RWPE2 (cell line): ENCODE data around the gene CCDC106.

Source experiments
- ATAC-seq: fragments of 200-7000 bp; cut with Tn5 transposase; 3 replicates; pipeline ENCODE4 v1.9.1; 2021; ENCODE audit warnings: low read depth
- DNase-seq: peaks from one replicate; pipeline ENCODE4 v3.0.0-alpha.2; 2020; ENCODE audit warnings: low spot score
- H3K27ac ChIP-seq: fragments of 450-650 bp; 2 replicates; pipeline ENCODE4 v1.5.1; 2017; ENCODE audit warnings: mild to moderate bottlenecking; ENCODE audit not compliant: poor library complexity, severe bottlenecking
- H3K27me3 ChIP-seq: fragments of 250-450 bp; sonication (Bioruptor Pico); 2 replicates; pipeline ENCODE4 v1.5.1; 2021; ENCODE audit warnings: mild to moderate bottlenecking, moderate library complexity; ENCODE audit not compliant: insufficient read depth, poor library complexity, severe bottlenecking
- H3K36me3 ChIP-seq: fragments of 250-450 bp; sonication (Bioruptor Pico); 2 replicates; pipeline ENCODE4 v1.5.1; 2020; ENCODE audit warnings: low read depth, mild to moderate bottlenecking, moderate library complexity
- H3K4me1 ChIP-seq: fragments of 250-450 bp; sonication (Bioruptor Pico); 2 replicates; pipeline ENCODE4 v1.5.1; 2021; ENCODE audit warnings: mild to moderate bottlenecking, moderate library complexity; ENCODE audit not compliant: insufficient read depth, poor library complexity, severe bottlenecking
- H3K4me3 ChIP-seq: fragments of 250-450 bp; sonication (Bioruptor Pico); 2 replicates; pipeline ENCODE4 v1.5.1; 2021; ENCODE audit warnings: mild to moderate bottlenecking, moderate library complexity; ENCODE audit not compliant: severe bottlenecking
- H3K9me3 ChIP-seq: fragments of 250-450 bp; sonication (Bioruptor Pico); 2 replicates; pipeline ENCODE4 v1.5.1; 2021; ENCODE audit warnings: mild to moderate bottlenecking, moderate library complexity; ENCODE audit not compliant: severe bottlenecking
- CTCF ChIP-seq: fragments of 450-650 bp; IDR thresholded peaks from one replicate; pipeline ENCODE4 v1.5.1; 2017; ENCODE audit warnings: mild to moderate bottlenecking, moderate library complexity; ENCODE audit not compliant: poor library complexity, severe bottlenecking

Gene CCDC106

GRCh38 chr19:55635334-55635717 lies 12.7 kb upstream of the CCDC106 start:
- H3K27me3 ChIP-seq = no peaks in the 10 kb centered on the region
- H3K4me1 ChIP-seq = peaks cover 5% of the 10 kb centered on the region
- TF ChIP-seq CTCF = no peak
- H3K27ac ChIP-seq = peak overlapping the region; percentile 39
- 0 out of 2 replicates have a peak, but pooled peaks cover 3% of the 10 kb centered on the region for H3K36me3 ChIP-seq
- ATAC-seq = no peak
- H3K4me3 ChIP-seq = peak overlapping the region; percentile 92
- H3K9me3 ChIP-seq = no peaks in the 10 kb centered on the region
- no peak for DNase-seq

- H3K9me3 ChIP-seq = no peaks in the 10 kb centered on the region
- no peak for ATAC-seq
- peaks cover 5% of the 10 kb centered on the region for H3K4me1 ChIP-seq
- H3K27me3 ChIP-seq = no peaks in the 10 kb centered on the region
- DNase-seq = no peak
- no peak overlapping the region for H3K27ac ChIP-seq
- H3K36me3 ChIP-seq = 0 out of 2 replicates have a peak, but pooled peaks cover 3% of the 10 kb centered on the region
- H3K4me3 ChIP-seq = peak overlapping the region; percentile 92
- no peak for TF ChIP-seq CTCF
These were observed 12.1 kb upstream of the CCDC106 start for GRCh38 chr19:55635856-55636440.

GRCh38 chr19:55636723-55637122 lies 11.3 kb upstream of the CCDC106 start:
- TF ChIP-seq CTCF = no peak
- ATAC-seq (no peak), DNase-seq (no peak)
- no peak overlapping the region for H3K4me3 ChIP-seq
- peaks cover 5% of the 10 kb centered on the region for H3K4me1 ChIP-seq
- 0 out of 2 replicates have a peak, but pooled peaks cover 3% of the 10 kb centered on the region for H3K36me3 ChIP-seq
- H3K27me3 ChIP-seq = no peaks in the 10 kb centered on the region
- no peaks in the 10 kb centered on the region for H3K9me3 ChIP-seq
- no peak overlapping the region for H3K27ac ChIP-seq

- no peak overlapping the region for H3K4me3 ChIP-seq
- H3K9me3 ChIP-seq = no peaks in the 10 kb centered on the region
- TF ChIP-seq CTCF = no peak
- DNase-seq (no peak), ATAC-seq (no peak)
- 0 out of 2 replicates have a peak, but pooled peaks cover 3% of the 10 kb centered on the region for H3K36me3 ChIP-seq
- H3K27ac ChIP-seq = no peak overlapping the region
- no peaks in the 10 kb centered on the region for H3K27me3 ChIP-seq
- H3K4me1 ChIP-seq = peaks cover 5% of the 10 kb centered on the region
These were observed 10.5 kb upstream of the CCDC106 start for GRCh38 chr19:55637534-55637933.

GRCh38 chr19:55638864-55639359 lies 9.1 kb upstream of the CCDC106 start:
- DNase-seq (no peak), ATAC-seq (no peak)
- peak; percentile 52 for TF ChIP-seq CTCF
- no peak overlapping the region for H3K27ac ChIP-seq
- H3K36me3 ChIP-seq = 0 out of 2 replicates have a peak, but pooled peaks cover 3% of the 10 kb centered on the region
- peaks cover 5% of the 10 kb centered on the region for H3K4me1 ChIP-seq
- no peaks in the 10 kb centered on the region for H3K9me3 ChIP-seq
- H3K27me3 ChIP-seq = no peaks in the 10 kb centered on the region
- no peak overlapping the region for H3K4me3 ChIP-seq
